GM19455 (cell line): ENCODE results near the gene XCL1.
"Not testable (repeated sequence)": the region's sequence is repeated elsewhere in the genome, so short reads cannot be mapped to it uniquely, and the experiment has no call there.

Experiments
- ATAC-seq: cut with Tn5 transposase; IDR thresholded peaks from one replicate; pipeline ENCODE4 v1.9.1; 2021; ENCODE audit not compliant: unreplicated experiment

XCL1 gene, protein sequence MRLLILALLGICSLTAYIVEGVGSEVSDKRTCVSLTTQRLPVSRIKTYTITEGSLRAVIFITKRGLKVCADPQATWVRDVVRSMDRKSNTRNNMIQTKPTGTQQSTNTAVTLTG

DNA sequence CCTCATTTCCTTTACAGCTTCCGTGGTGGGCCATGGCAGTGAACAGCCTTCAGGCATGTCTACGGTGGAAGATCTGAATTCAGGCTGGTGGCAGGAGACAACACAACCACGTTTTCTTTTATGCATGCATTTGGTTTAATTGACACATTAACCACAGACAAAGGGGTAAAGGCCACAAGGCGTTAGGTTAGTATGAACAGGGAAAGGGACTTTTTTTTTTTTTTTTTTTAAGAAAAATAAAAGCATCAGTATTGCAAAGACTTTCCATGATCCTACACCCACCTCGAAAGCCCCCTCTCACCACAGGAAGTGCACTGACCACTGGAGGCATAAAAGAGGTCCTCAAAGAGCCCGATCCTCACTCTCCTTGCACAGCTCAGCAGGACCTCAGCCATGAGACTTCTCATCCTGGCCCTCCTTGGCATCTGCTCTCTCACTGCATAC, at the start of gene XCL1:
Gene XCL1 (plus strand): TSS at position 361 of the 444 bp plus-strand sequence. CDS start 33 bp downstream, at position 394.
- ATAC-seq, result not testable (repeated sequence)

DNA sequence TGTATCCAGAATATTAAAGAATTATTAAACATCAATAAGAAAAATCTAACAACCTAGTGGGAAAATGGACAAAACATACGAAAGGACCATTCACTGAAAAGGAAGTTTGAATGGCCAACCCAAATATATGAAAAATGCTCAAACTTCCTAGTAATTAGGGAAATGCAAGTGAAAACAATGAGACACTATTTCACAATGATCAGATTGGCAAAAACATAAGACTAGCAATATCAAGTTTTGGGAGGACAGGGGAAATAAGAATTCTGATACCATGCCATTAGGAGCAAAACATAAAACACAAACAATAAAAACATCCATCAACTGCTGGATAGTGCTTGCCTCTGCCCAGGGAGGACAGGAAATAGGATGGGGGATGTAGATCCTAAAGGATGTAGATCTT, 46.9 kb upstream of the XCL1 start:
- no peak for ATAC-seq

DNA sequence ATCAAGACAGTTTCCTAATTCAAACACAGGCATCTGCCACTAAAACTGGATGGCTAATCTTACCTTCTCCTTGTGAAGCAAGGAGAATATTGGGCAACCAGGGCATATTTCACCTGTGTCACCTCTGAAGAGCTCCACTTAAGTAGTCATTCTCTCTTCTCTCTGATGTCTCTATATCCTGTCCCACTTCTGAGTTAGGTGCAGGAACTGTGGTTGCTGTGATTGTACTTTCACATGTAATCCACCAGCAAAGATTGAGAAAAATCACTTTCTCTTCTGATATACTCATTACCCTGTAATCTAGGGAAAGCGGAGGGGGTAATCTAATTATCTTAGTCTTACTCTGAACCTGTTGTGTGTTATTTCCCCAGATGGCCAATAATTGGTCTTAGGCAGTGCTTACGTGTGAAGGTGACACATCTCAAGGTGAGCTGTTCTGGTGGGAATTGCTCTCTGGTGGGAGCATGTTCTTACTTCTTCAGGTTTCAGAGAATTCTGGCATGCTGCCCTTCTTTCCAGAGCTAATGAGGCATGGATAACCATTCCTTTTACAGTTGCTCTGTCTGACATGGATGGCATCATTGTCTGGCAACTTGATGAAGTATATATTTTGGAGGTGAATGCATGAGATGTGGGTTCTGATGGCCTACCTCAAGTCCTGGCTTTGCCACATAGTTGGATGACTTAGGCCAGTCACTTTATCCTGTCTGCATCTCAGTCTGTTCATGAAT, 44.6 kb upstream of the XCL1 start:
- ATAC-seq, result no peak

DNA sequence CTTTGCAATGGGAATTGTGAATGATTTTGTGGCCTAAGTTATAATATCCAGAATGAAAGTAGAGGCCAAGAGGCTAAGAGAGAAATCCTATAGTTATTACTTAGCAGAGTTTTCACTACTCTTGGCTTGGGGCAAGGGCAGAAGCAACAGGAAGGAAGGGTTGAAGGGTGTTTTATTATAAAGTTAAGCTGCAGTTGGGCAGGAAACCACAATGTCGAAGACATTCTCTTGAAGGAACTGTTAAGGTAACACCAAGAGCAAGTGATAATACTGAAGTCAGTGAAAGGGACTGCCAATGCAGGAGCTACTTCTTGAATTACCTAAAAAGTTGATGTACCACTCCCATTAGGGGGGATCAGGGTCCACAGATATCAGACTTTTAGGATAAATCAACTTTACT, 40.9 kb upstream of the XCL1 start:
- no peak for ATAC-seq

DNA sequence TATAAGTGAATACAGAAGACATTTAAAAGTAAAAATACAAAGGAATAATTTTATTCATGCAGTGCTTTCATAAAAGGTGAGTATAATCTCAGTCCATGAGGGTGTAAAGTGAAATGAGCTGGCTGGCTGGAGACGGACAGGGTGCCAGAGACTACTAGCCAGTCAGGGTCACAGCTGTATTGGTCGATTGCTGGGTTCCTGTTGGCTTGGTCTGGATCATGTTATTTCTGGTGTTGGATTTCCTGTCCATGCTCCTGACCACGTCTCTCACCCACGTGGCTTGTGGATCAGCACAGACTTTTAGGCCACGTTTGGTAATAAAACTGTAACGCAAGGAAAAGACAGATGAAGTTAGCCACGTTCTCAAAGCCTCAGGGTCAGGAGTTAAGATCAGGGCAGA, 35.6 kb upstream of the XCL1 start:
- not testable (repeated sequence) for ATAC-seq

DNA sequence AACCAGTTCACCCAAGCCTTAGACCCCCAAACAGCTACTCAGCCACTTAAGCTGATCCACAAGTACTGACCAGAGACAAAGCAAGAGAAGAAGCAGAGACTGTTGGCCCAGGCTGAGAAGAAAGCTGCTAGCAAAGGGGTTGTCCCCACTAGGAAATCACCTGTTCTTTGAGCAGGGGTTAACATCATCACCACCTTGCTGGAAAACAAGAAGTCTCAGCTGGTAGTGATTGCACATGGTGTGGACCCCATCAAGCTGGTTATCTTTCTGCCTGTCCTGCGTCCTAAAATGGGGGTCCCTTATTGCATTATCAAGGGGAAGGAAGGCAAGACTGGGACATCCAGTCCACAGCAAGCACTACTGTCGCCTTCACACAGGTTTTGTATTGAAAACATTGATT, 33.4 kb upstream of the XCL1 start:
- ATAC-seq, result not testable (repeated sequence)

DNA sequence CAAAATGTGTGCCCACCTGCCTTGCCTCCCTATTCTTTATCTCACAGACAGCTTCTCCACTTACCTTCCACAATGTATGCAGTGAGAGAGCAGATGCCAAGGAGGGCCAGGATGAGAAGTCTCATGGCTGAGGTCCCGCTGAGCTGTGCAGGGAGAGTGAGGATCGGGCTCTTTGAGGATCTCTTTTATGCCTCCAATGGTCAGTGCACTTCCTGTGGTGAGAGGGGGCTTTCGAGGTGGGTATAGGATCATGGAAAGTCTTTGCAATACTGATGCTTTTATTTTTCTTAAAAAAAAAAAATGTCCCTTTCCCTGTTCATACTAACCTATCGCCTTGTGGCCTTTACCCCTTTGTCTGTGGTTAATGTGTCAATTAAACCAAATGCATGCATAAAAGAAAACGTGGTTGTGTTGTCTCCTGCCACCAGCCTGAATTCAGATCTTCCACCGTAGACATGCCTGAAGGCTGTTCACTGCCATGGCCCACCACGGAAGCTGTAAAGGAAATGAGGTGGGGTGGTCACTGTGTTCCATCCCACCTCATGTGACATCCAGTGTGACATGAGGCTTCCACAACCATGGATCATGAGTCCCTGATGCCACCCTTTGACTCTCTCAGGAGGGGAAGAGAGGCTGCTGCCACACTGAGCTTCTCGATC, 32.4 kb upstream of the XCL1 start, which contains the start of gene XCL2:
Gene XCL2 (minus strand): TSS at position 158 of the 659 bp plus-strand sequence. CDS start 33 bp downstream, at position 125.
- not testable (repeated sequence) for ATAC-seq

DNA sequence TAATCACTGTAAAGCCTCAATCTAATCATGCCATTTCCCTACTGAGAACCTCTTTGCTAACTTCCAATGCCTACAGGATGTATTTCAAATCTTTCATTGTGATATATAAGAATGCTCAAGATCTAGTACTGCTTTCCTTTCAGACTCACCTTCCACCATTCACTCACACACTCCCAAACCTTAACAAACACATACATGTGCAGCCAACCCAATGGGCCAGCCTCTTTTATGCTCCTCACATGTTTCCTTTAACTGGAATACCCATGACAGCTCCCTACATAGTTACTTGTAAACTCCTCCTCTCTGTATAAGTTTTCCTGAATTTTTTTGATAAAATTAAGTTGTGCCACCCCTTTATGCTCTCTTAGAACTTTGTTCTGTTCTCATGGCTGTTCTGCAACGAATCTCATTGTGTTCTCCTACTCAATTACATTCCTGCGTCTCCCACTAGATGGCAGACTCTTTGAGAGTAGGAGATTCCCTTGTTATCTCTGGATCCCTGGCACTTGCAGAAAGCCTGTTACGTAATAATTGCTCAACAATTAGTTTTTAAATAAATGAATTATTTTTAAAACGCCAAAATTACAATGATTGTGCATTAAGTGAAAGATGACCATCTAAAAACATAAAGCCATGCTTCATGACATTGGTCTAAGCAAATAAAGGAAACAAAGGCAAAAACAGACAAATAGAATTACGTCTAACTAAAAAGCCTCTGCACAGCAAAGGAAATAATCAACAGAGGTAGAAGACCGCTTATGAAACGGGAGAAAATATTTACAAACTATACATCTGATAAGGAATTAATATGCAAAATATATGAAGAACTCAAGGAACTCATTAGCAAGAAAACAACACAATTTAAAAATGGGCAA, 30.5 kb upstream of the XCL1 start:
- ATAC-seq, result not testable (repeated sequence)

DNA sequence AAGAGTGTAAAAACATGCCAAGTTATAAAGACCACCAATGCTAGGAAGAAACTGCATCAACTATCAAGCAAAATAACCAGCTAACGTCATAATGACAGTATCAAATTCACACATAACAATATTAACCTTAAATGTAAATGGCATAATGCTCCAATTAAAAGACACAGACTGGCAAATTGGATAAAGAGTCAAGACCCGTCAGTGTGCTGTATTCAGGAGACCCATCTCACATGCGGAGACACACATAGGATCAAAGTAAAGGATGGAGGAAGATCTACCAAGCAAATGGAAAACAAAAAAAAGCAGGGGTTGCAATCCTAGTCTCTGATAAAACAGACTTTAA, 29.9 kb upstream of the XCL1 start:
- ATAC-seq, result not testable (repeated sequence)

DNA sequence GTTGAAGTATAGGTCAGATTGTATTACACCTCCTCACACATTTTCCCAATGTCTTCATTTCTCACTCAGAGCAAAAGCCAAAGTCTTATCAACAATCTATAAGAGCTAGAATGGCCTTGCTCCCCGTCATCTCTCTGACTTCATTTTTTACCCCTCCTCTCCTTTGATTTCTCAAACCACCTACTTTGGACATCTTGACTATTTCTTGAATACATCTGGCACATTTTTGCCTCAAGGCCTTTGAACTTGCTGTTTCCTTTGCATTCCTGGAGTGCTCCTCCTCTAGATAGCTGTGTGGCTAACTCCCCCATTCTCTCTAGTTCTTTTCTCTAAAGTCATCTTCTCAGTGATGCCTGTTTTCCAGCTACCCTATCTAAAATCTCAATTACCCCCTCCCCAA, 25.4 kb upstream of the XCL1 start:
- no peak for ATAC-seq

DNA sequence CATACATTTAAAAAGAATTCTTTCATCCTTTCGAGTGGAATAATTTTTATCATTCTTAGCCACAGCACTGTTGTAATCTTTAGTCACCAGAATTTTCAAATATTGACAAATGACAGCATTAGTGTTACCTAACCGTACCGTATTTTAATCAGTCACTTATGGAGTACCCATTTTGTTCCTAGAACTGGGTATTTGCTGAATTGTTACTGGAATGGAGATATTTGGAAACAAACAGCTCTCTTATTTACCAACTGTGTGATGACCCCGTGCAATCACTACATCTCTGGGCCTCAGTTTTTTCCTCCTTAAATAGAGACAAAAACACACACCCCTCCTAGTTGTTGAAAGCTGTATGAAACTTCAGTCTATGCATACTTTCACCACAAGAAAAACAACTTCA, 24.7 kb upstream of the XCL1 start:
- ATAC-seq, result no peak

DNA sequence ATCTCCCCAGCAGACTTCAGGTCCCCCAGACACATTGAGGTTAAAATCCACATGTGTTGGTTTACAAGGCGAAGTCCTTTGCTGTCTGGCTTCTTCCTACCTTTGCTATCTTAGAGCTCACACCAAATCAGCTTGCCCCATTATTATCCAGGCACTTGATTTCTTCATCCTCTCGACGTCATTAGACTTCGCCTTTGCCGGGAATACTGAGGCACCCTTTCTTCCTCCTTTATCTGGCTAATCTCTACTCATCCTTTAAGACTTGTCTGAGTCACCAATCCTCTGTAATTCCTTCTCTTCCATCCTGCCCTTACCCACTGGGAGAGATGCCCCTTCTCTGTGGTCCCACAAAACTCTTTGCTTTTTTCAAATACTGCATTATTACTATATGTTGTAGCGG, 23.4 kb upstream of the XCL1 start:
- ATAC-seq, result no peak

DNA sequence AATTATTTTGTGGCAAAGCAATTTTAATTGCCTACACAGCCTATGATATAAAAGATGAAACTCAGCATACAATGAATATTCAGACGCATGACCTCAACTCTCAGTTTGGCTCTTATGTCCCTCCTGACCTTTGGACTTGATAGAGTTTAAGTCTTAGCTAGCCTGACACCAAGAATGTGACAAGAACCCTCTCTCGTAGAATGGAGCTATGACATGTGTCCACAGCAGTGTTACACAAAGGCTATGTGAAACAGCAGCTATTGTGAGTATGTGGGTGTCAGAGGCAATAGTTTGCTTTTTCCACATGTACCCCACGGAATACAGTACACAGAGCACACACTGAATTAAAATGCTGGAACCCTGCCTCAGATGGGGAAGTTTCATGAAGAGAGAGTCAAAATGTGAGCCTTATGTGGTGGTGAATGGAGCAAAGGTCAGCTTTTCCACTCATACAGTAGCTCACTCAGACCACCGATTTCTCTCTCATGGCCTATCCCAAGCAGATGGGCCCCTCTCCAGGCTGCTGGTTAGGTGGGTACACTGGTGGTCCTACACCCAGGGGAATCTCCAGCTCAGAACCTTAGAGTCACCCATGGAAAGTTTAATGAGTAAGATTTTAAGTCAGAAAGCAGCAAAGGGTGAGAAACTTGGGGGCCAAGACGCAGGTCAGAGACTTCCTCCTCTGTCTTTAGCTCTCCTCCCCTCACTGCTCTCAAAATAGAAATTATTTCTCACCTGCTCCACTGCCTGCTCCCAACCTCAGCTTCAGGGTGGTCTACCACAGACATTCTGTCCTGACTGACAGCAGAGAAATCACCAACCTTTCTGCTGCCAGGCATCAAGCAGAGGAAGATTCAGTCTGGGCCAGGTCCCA, 22.5 kb upstream of the XCL1 start:
- no peak for ATAC-seq

DNA sequence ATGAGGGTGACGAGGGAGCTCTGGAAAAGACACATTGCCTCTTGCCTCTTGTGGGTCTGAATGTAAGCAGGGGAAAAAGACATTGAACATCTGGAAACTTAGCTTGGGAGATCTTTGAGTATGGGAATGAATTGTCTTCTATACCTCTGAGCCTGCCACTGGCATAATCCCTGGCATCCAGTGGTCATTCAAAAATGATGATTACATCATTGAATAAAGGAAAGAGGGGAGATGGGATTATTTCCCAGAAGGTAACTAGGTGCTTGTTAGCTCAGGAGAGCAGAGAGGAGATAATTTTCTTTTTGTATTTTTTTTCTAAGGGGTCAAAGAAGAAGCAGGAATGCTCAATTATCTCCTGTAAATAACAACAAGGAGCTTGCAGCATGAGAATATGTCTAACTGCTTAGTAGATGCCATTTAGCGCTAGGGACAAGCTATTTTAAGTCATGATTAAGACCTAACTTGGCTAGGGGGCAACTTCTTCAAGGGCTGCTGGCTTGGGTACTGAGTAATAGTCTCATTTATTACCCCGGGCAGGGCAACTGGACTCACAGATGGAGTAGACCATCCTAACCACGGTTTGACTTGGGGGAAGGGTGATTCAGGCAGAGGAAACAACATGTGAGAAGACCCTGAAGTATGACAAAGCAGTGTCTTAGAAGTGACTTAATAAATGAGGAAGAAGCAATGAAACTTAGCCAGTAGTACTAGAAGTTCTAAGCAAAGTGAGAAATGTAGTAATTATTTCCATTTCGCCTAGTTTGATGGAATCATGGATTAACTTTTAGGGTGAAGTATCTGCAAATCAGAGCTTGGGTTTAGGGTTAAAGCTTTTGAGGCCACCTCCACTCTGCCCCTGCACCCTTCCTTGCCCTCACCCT, 21.6 kb upstream of the XCL1 start:
- no peak for ATAC-seq

DNA sequence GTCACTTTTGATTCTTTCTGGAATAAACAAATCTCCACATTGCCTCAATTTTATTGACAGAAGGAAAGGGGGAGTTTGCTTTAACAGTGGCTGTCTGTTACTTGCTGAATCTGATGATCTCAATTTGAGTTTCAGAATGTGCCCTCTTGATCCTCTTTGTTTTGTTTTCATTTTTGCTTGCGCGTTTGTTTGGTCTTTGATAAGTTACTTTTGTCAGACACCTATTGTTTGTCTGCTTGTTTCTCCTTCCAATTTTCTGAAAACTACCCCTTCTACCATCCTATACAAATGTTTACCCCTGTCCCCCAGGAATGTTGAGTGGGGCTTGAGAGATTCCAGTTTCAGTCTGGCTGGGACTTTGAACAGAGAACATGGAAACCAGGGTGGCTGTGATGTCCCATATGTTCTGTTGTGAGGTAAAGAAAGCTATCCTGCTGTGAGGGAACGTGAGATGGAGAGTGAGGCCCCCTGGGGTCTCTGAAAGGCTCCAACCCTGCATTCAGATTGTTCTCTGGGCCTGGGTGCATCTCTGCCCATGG, 20.8 kb upstream of the XCL1 start:
- ATAC-seq, result no peak

DNA sequence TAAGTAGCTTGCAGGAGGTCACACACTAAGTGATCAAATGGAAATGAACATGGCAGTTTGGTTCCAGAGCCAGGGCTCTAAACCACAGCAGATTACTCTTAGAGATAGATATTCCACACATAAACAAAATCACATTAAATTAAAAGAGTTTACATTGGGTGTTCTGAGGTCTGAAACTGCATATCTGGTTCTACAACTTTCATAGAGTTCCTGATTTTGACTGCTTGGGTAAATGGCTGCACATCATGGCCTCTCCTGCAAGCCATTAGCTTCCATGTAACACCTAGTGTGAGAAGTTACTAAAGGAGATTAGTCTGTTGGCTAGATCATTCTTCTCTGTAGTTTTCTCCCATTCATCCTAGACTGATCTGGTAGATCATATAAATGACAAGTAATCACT, 19.8 kb upstream of the XCL1 start:
- no peak for ATAC-seq

DNA sequence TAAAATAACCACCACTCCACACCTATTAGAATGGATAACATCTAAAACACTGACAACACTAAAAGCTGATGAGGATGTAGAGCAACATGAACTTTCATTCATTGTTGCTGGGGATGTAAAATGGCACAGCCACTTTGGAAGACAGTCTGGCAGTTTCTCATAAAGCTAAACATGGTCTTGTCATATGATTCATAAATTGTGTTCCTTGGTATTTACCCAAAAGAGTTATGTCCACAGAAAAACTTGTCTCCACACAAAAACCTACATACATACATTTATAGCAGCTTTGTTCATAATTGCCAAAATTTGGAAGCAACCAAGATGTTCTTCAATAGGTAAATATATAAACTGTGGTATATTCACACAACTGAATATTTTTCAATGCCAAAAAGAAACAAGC, 16.0 kb upstream of the XCL1 start:
- ATAC-seq, result no peak

DNA sequence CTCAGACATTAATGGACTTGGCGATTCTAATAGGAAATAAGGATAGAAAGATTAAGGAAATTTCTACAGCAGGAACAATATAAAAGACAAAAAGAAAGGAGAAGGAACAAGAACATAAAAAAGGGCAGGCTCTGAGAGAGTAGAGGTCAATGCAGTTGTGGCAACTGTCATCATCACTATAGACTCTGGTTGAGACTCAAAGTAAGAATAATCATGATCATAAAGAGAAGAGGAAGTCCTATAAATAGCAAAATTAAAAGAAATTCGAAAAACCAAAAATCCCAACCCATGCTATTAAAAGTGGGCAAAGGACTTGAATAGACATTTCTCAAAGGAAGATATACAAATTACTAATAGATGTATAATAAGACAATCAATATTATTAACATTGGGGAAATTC, 14.4 kb upstream of the XCL1 start:
- no peak for ATAC-seq

DNA sequence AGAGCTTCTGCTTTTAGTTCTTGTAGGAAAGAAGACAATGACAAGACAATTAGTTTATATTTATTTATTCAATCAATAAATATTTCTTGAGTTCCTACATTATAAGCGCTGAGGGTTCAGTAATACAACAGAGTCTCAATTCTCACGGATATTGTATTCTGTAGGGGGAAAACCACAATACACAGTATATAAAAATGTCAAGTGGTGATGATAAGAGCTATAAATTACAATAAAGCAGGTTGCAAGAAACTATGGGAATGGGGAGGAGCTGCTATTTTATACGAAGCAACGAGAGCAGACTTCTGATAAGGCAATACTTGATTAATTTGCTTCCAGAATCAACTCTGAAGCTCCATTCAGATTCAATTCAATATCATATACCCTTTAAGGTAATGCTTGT, 10.6 kb upstream of the XCL1 start:
- no peak for ATAC-seq
